Measurements from ENCODE around the gene PLAAT1.

PLAAT1 gene

DNA sequence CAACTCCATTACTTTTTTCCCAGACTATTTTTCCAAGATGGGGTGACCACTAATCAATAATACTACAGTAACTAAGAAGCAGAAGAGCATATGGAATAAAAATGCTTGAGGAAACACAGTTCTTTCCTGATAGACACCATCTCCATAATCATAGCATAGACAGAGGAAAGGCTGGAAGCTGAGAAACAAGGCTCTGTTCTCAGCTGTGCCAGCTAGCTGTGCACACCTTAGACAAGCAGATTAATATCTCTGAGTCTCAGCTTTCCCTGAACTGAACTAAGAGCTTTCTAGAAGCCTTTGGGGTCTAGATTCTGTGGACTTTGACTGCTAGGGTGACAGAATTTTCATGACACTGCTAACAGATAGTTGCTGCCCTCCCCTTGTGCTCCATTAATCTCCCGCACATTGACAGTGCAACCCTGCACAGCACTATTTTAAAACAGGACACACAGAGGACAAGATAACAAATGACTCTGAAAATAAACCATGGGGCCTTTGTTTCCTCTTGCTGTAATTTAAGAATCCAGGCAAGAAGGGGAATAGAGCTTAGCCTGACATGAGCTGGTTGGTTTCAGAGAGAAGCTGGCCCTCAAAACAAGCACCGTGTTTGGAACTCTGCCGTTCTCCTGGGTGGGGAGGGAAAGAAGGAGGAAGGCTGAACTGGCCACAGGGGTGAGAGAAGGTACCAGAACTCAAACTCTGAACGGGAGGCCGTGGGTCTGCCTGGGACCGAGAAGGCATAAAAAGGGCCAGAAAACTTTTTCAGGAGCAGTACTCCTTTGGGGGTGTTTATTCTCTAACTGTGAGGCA is 70.1 kb downstream of the PLAAT1 start:
- no peak for DNase-seq (ENCODE audit: low read depth)
- Histone ChIP-seq H3K9me3 (ENCODE audit: control insufficient read depth, low read length) (no peaks in the 10 kb centered on the region), H3K27me3 (replicated peaks; ENCODE audit: control insufficient read depth, insufficient read depth, low read length) (peaks cover 6% of the 10 kb centered on the region), H3K4me3 (ENCODE audit: low read length) (no peak overlapping the region), H3K9ac (ENCODE audit: low read length) (no peak overlapping the region), H3K36me3 (ENCODE audit: control insufficient read depth, insufficient read depth, low read length, severe bottlenecking) (no peaks in the 10 kb centered on the region), H3K4me1 (ENCODE audit: control insufficient read depth, insufficient read depth, low read length) (no peaks in the 10 kb centered on the region)

DNA sequence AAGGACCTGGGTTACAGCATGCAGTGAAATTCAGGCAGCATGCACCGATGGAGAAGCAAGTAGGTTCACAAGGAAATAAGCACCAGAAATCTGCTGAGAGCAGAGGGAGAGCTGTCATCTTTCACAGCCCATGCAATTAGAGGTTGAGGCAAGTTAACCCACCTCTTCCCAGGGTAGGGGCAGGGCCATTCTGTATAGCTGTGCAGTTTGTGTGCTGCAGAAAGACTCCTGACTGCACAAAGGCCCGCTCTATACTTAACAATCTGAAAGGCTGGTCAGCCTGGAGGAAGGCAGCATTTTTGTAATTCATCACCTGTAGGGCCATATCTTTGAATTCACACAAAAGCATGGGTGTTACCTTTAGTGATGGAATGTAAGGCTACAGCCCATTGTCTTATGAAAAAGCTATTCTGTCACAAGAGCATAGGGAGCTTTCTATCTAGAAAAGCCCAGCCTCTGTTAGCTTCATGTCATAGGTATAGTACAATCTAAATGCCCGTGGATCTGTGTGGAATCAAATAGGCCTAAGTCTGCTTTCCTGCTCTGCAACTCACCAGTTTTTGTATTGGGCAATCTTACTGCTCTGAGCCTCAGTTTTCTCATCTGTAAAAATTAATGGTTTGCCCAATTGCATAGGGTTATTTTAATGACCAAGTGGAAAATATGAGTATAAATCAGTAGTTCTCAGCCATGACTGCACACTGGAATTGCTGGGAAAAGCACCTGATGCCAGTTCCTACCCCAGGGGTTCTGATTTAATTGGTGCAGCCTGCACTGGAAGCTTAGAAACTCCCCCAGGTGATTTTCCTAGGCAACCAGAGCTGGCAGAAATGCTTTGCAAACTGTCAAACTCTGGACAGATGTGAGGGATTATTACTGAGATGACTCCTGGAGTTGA is 72.3 kb downstream of the PLAAT1 start:
- Histone ChIP-seq H3K9ac (ENCODE audit: low read length) (no peak overlapping the region), H3K4me1 (ENCODE audit: control insufficient read depth, insufficient read depth, low read length) (no peaks in the 10 kb centered on the region), H3K27me3 (replicated peaks; ENCODE audit: control insufficient read depth, insufficient read depth, low read length) (peaks cover 6% of the 10 kb centered on the region), H3K36me3 (ENCODE audit: control insufficient read depth, insufficient read depth, low read length, severe bottlenecking) (no peaks in the 10 kb centered on the region), H3K9me3 (ENCODE audit: control insufficient read depth, low read length) (no peaks in the 10 kb centered on the region), H3K4me3 (ENCODE audit: low read length) (no peak overlapping the region)
- DNase-seq (ENCODE audit: low read depth): no peak

- H3K36me3 ChIP-seq (ENCODE audit: control insufficient read depth, insufficient read depth, low read length, severe bottlenecking): no peaks in the 10 kb centered on the region
- no peaks in the 10 kb centered on the region for H3K4me1 ChIP-seq (ENCODE audit: control insufficient read depth, insufficient read depth, low read length)
- H3K9ac ChIP-seq (ENCODE audit: low read length): no peak overlapping the region
- DNase-seq (ENCODE audit: low read depth): no peak
- H3K9me3 ChIP-seq (ENCODE audit: control insufficient read depth, low read length): no peaks in the 10 kb centered on the region
- no peak overlapping the region for H3K4me3 ChIP-seq (ENCODE audit: low read length)
- no peaks in the 10 kb centered on the region for H3K27me3 ChIP-seq (replicated peaks; ENCODE audit: control insufficient read depth, insufficient read depth, low read length)
Measured at GRCh38 chr3:193314161-193314560, 73.1 kb downstream of the PLAAT1 start.

DNA sequence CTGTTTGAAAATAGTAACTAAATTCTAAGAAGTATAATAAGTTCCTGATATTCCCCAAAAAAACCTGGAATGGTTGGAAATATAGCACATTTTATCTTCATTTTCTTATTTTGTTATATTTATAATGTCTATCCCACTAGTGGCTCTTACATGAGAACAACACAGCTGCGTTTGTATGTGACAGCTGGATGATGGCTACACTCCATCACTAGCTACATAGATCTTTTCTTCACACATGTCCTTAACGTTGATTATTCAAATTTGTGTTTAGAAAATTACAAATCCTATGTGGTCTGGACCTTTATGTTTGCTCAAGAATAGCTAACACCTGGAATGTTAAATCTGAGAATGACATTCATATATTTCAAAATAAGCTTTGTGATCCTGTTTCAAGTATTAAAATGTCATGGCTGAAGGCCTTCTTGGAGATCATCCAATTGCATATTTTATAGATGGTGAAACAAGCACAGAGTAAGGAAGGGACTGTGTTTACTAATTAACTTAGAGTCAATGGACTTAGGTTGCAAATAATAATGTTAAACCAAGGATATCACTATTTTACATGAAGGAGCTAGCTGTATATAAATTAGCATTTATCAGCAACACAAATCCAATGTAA is 76.8 kb downstream of the PLAAT1 start:
- no peak for DNase-seq (ENCODE audit: low read depth)
- Histone ChIP-seq H3K4me1 (ENCODE audit: control insufficient read depth, insufficient read depth, low read length) (no peaks in the 10 kb centered on the region), H3K36me3 (ENCODE audit: control insufficient read depth, insufficient read depth, low read length, severe bottlenecking) (no peaks in the 10 kb centered on the region), H3K9ac (ENCODE audit: low read length) (no peak overlapping the region), H3K27me3 (replicated peaks; ENCODE audit: control insufficient read depth, insufficient read depth, low read length) (no peaks in the 10 kb centered on the region), H3K4me3 (ENCODE audit: low read length) (no peak overlapping the region), H3K9me3 (ENCODE audit: control insufficient read depth, low read length) (no peaks in the 10 kb centered on the region)

Measured in adipocyte (in vitro differentiated cells).